ENCODE data around the gene OR9A2. TPM values are rescaled to one million over a fixed set of nuclear protein-coding genes. Genes with fewer than 3 reads are reported as not detected.
A peak's percentile ranks its signal among the peaks of the same experiment; 100 is the strongest.

OR9A2 gene
- total and polyA plus RNA-seq, 12 donors, result 0.25 TPM; not detected in 11

- intact Hi-C loops (cut with DNase I), result loop anchor here in 1 of 10 donors (2.0 kb wide), 1 partner anchor 30 kb away; no protein-coding TSS in a partner anchor
- Histone ChIP-seq H3K9me3 (peaks cover 0 to 4% (median 0%) of the 10 kb centered on the region in 11 donors), H3K36me3 (no peaks in the 10 kb centered on the region), H3K4me3 (no peak overlapping the region), H3K27ac (no peak overlapping the region), H3K4me1 (peaks cover 0 to 10% (median 4%) of the 10 kb centered on the region in 9 donors), H3K27me3 (peaks cover 0 to 5% (median 0%) of the 10 kb centered on the region in 7 donors)
- DNase-seq (no peak), ATAC-seq (no peak)
- TF ChIP-seq CTCF (IDR thresholded peaks at IDR 0.05), result no peak
- whole genome bisulfite sequencing, 2 donors, result 65 to 66% methylated on average over 2 of the region's 2 CpGs
Observed at GRCh38 chr7:143016996-143017395, 9.9 kb downstream of the OR9A2 start.

- intact Hi-C loops (cut with DNase I), result loop anchor here in 1 of 10 donors (2.0 kb wide), 1 partner anchor 31 kb away; no protein-coding TSS in a partner anchor
- no peaks in the 10 kb centered on the region for H3K36me3 ChIP-seq
- no peak for ATAC-seq
Observed at GRCh38 chr7:143015926-143016490, 10.9 kb downstream of the OR9A2 start.

GRCh38 chr7:143015084-143015483 lies 11.8 kb downstream of the OR9A2 start:
- Histone ChIP-seq H3K36me3 (no peaks in the 10 kb centered on the region), H3K4me1 (peaks cover 0 to 10% (median 4%) of the 10 kb centered on the region in 9 donors), H3K27me3 (peaks cover 0 to 11% (median 0%) of the 10 kb centered on the region in 7 donors), H3K27ac (no peak overlapping the region), H3K9me3 (peaks cover 0 to 4% (median 0%) of the 10 kb centered on the region in 11 donors), H3K4me3 (no peak overlapping the region)
- no peak for TF ChIP-seq CTCF (IDR thresholded peaks at IDR 0.05)
- ATAC-seq (no peak), DNase-seq (no peak)
- intact Hi-C loops (cut with DNase I), result no loop called here
- 56 to 63% methylated on average over 2 of the region's 2 CpGs for WGBS, 2 donors

More at GRCh38 chr7:143015926-143016490, 10.9 kb downstream of the OR9A2 start:
- no peak overlapping the region for H3K27ac ChIP-seq
- TF ChIP-seq CTCF (IDR thresholded peaks at IDR 0.05), result no peak
- peaks cover 0 to 10% (median 4%) of the 10 kb centered on the region in 9 donors for H3K4me1 ChIP-seq
- peaks cover 0 to 4% (median 0%) of the 10 kb centered on the region in 11 donors for H3K9me3 ChIP-seq
- no peak for DNase-seq
- WGBS, 2 donors, result 79 to 88% methylated on average over 3 of the region's 3 CpGs
- peaks cover 0 to 6% (median 0%) of the 10 kb centered on the region in 7 donors for H3K27me3 ChIP-seq
- no peak overlapping the region for H3K4me3 ChIP-seq

GRCh38 chr7:143013893-143014292 lies 13.0 kb downstream of the OR9A2 start:
- H3K36me3 ChIP-seq, result no peaks in the 10 kb centered on the region
- H3K9me3 ChIP-seq, result no peaks in the 10 kb centered on the region
- intact Hi-C loops (cut with DNase I), result no loop called here
- DNase-seq (no peak), ATAC-seq (peak in 4 of 8 donors; percentile 33 to 44 (median 42))
- H3K4me3 ChIP-seq, result no peak overlapping the region
- TF ChIP-seq CTCF (IDR thresholded peaks at IDR 0.05), result no peak
- peaks cover 0 to 10% (median 4%) of the 10 kb centered on the region in 9 donors for H3K4me1 ChIP-seq
- peaks cover 0 to 15% (median 0%) of the 10 kb centered on the region in 7 donors for H3K27me3 ChIP-seq
- H3K27ac ChIP-seq, result peak overlapping the region in 3 of 10 donors; percentile 5 to 47 (median 31)
- WGBS, 2 donors, result 58 to 60% methylated on average over 5 of the region's 5 CpGs

Data from heart right ventricle (tissue), 16 donors.